ENCODE results near the gene HSPB6.
"Not testable (repeated sequence)": the region's sequence is repeated elsewhere in the genome, so short reads cannot be mapped to it uniquely, and the experiment has no call there.

DNA sequence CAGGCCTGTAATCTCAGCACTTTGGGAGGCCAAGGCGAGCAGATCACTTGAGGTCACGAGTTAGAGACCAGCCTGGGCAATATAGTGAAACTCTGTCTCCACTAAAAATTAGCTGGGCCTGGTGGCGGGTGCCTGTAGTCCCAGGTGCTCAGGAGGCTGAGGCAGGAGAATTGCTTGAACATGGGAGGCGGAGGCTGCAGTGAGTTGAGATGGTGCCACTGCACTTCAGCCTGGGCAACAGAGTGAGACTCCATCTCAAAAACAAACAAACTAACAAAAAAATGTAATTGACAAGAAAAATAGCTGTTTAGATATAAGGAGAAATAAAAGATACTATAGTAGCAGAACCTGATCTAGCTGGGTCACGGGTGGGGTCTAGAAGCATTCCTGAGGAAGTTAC is 15.5 kb upstream of the HSPB6 start:
- TF ChIP-seq, protein P1, sequence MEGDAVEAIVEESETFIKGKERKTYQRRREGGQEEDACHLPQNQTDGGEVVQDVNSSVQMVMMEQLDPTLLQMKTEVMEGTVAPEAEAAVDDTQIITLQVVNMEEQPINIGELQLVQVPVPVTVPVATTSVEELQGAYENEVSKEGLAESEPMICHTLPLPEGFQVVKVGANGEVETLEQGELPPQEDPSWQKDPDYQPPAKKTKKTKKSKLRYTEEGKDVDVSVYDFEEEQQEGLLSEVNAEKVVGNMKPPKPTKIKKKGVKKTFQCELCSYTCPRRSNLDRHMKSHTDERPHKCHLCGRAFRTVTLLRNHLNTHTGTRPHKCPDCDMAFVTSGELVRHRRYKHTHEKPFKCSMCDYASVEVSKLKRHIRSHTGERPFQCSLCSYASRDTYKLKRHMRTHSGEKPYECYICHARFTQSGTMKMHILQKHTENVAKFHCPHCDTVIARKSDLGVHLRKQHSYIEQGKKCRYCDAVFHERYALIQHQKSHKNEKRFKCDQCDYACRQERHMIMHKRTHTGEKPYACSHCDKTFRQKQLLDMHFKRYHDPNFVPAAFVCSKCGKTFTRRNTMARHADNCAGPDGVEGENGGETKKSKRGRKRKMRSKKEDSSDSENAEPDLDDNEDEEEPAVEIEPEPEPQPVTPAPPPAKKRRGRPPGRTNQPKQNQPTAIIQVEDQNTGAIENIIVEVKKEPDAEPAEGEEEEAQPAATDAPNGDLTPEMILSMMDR (optimal IDR thresholded peaks at IDR 0.05 in 1 of 3, IDR thresholded peaks at IDR 0.05 in 1 of 3, conservative IDR thresholded peaks at IDR 0.05 in 1 of 3; ENCODE audit: extremely low read depth in 1 of 3, insufficient read depth in 2 of 3, low read length in 3 of 3): not testable (repeated sequence)
- not testable (repeated sequence) for TF ChIP-seq EZH2 (IDR thresholded peaks at IDR 0.05; ENCODE audit: low read length)
